Activated T-cell treated with anti-CD3 and anti-CD28 coated beads for 24 hours (primary cell): ENCODE results near the gene FLT4.

Experiments
- DNase-seq: peaks from one replicate; pipeline ENCODE4 v3.0.0-alpha.2; 2020; ENCODE audit warnings: low read depth

FLT4 gene

GRCh38 chr5:180626661-180627385, 22.6 kb downstream of the FLT4 start:
- DNase-seq, result no peak

GRCh38 chr5:180625791-180626660, 23.4 kb downstream of the FLT4 start:
- DNase-seq, result no peak

- no peak for DNase-seq
Measured at GRCh38 chr5:180625125-180625790, 24.1 kb downstream of the FLT4 start.

- DNase-seq, result no peak
Measured at GRCh38 chr5:180624587-180624986, 24.8 kb downstream of the FLT4 start.

GRCh38 chr5:180623844-180624243, 25.6 kb downstream of the FLT4 start:
- DNase-seq, result no peak

GRCh38 chr5:180623411-180623834, 26.0 kb downstream of the FLT4 start:
- no peak for DNase-seq

GRCh38 chr5:180622910-180623309, 26.5 kb downstream of the FLT4 start:
- DNase-seq, result no peak

GRCh38 chr5:180621311-180621710, 28.1 kb downstream of the FLT4 start:
- no peak for DNase-seq

GRCh38 chr5:180620014-180620413, 29.4 kb downstream of the FLT4 start:
- no peak for DNase-seq

GRCh38 chr5:180619563-180619915, 29.9 kb downstream of the FLT4 start:
- no peak for DNase-seq

GRCh38 chr5:180618829-180619562, 30.4 kb downstream of the FLT4 start:
- DNase-seq, result peak; percentile 18

- no peak for DNase-seq
Measured at GRCh38 chr5:180618487-180618828, 30.9 kb downstream of the FLT4 start.

- no peak for DNase-seq
Measured at GRCh38 chr5:180613814-180614188, 35.6 kb downstream of the FLT4 start.

GRCh38 chr5:180613188-180613813, 36.1 kb downstream of the FLT4 start:
- no peak for DNase-seq

- no peak for DNase-seq
Measured at GRCh38 chr5:180612683-180613082, 36.7 kb downstream of the FLT4 start.

GRCh38 chr5:180611140-180611850, 38.1 kb downstream of the FLT4 start:
- no peak for DNase-seq

- DNase-seq, result no peak
Measured at GRCh38 chr5:180609817-180610550, 39.4 kb downstream of the FLT4 start.

- DNase-seq, result no peak
Measured at GRCh38 chr5:180609386-180609785, 40.0 kb downstream of the FLT4 start.

- DNase-seq, result no peak
Measured at GRCh38 chr5:180608572-180609310, 40.7 kb downstream of the FLT4 start.
